K562 (cell line): ENCODE measurements around the gene XRCC5. TPM values are rescaled to one million over a fixed set of nuclear protein-coding genes. Genes with fewer than 3 reads are reported as not detected.

Experiments
- ATAC-seq: fragments of 200-7000 bp; cut with Tn5 transposase; 3 replicates; pipeline ENCODE4 v1.9.1; 2020; ENCODE audit warnings: moderate library complexity
- BruUV-seq: library from RNA; stranded (reverse); fragments of 400-500 nt; replicated peaks from 2 replicates; lab custom pipeline; 2021; lab: Mats Ljungman, UMichigan
- CTCF ChIA-PET: fragments of 300-600 bp; formaldehyde crosslinking; extraction: SDS; loops from one replicate; lab custom pipeline; 2021; ENCODE audit warnings: low intra/inter-chr PET ratio; lab: Yijun Ruan, JAX
- POLR2A ChIA-PET: fragments of 300-600, 350-650 bp; sonication (Branson Sonifier 250); formaldehyde crosslinking; extraction: SDS; loops from one replicate; lab custom pipeline; 2021; ENCODE audit warnings: antibody characterized with exemption, inconsistent platforms; lab: Yijun Ruan, JAX
- DNase-seq, 4 experiments: peaks; one replicate each; pipeline versions ENCODE4 v3.0.0 to v3.0.0-alpha.2; 2011 to 2018; ENCODE audit warnings: low spot score in 3 of 4, mixed read lengths in 3 of 4; ENCODE audit errors: extremely low read depth in 1 of 4
- FAIRE-seq: peaks from 2 replicates; lab custom pipeline; 2011; peaks lifted over from hg19 to GRCh38; lab: Jason Lieb, UNC
- H2AFZ ChIP-seq: 2 replicates; pipeline ENCODE4 v1.6.0; 2011; ENCODE audit warnings: low read depth, low read length, control low read depth, inconsistent platforms
- H3K27ac ChIP-seq: fragments of 200-600 bp; 3 replicates; pipeline ENCODE4 v1.8.0; 2011; ENCODE audit warnings: low read depth, mild to moderate bottlenecking, control low read depth, inconsistent platforms, low read length, moderate library complexity, mixed read lengths; ENCODE audit errors: extremely low read depth
- H3K27me3 ChIP-seq, 2 experiments: fragments of 300-600 bp in 1 of 2; 2 replicates in 1 of 2; 3 replicates in 1 of 2; pipeline versions ENCODE4 v1.6.0 to v1.8.0; 2011; ENCODE audit warnings: inconsistent platforms in 2 of 2, low read length in 2 of 2, mild to moderate bottlenecking in 1 of 2, mixed read lengths in 1 of 2, moderate library complexity in 1 of 2; ENCODE audit not compliant: control insufficient read depth in 2 of 2, insufficient read depth in 2 of 2
- H3K36me3 ChIP-seq: fragments of 300-600 bp; 3 replicates; pipeline ENCODE4 v1.8.0; 2011; ENCODE audit warnings: mild to moderate bottlenecking, low read length, inconsistent platforms; ENCODE audit not compliant: control insufficient read depth, insufficient read depth
- H3K4me1 ChIP-seq, 2 experiments: fragments of 200-600 bp in 1 of 2; replicated peaks in 1 of 2; 2 replicates in 1 of 2; 3 replicates in 1 of 2; pipeline versions ENCODE4 v1.5.1 to v1.8.0; 2011; ENCODE audit warnings: inconsistent platforms in 2 of 2, low read length in 2 of 2, mild to moderate bottlenecking in 1 of 2, mixed read lengths in 1 of 2, moderate library complexity in 1 of 2; ENCODE audit not compliant: control insufficient read depth in 2 of 2, insufficient read depth in 2 of 2
- H3K4me2 ChIP-seq: 2 replicates; pipeline ENCODE4 v1.6.1; 2011; ENCODE audit warnings: low read length, control low read depth, inconsistent platforms, mixed read lengths; ENCODE audit not compliant: insufficient read depth
- H3K4me3 ChIP-seq: fragments of 200-600 bp; sonication (generic), shearing (Covaris generic); 2 replicates; pipeline ENCODE4 v1.5.1; 2016; ENCODE audit warnings: control low read depth, inconsistent platforms
- H3K79me2 ChIP-seq: fragments of 200-600 bp; 3 replicates; pipeline ENCODE4 v1.8.0; 2011; ENCODE audit warnings: low read length, inconsistent platforms; ENCODE audit not compliant: control insufficient read depth, insufficient read depth
- H3K9ac ChIP-seq, 2 experiments: 2 replicates each; pipeline versions ENCODE4 v1.6.0 to v1.6.1; 2011; ENCODE audit warnings: low read depth in 2 of 2, low read length in 2 of 2, control low read depth in 1 of 2, inconsistent platforms in 1 of 2, mild to moderate bottlenecking in 1 of 2, mixed read lengths in 1 of 2; ENCODE audit not compliant: insufficient read depth in 1 of 2
- H3K9me1 ChIP-seq: one replicate; pipeline ENCODE4 v1.6.0; 2011; ENCODE audit warnings: inconsistent platforms, mild to moderate bottlenecking, low read length, moderate library complexity; ENCODE audit not compliant: control insufficient read depth, insufficient read depth
- H3K9me3 ChIP-seq: replicated peaks from 2 replicates; pipeline ENCODE4 v1.5.1; 2011; ENCODE audit warnings: low read depth, low read length, inconsistent platforms; ENCODE audit not compliant: control insufficient read depth, insufficient read depth
- H4K20me1 ChIP-seq: replicated peaks from 2 replicates; pipeline ENCODE4 v1.6.1; 2011; ENCODE audit warnings: low read length, inconsistent platforms, mixed read lengths; ENCODE audit not compliant: control insufficient read depth, insufficient read depth
- ATF6 ChIP-seq: sonication (generic); formaldehyde crosslinking; IDR thresholded peaks from 2 replicates; pipeline ENCODE4 v1.4.0; 2020; ENCODE audit warnings: mild to moderate bottlenecking, missing genetic modification reagents
- MEIS2 ChIP-seq: fragments of 450-650 bp; IDR thresholded peaks from 2 replicates; pipeline ENCODE4 v1.6.1; 2014; ENCODE audit warnings: mild to moderate bottlenecking; ENCODE audit not compliant: partially characterized antibody
- POLR2B ChIP-seq: fragments of 450-650 bp; IDR thresholded peaks from 2 replicates; pipeline ENCODE4 v1.6.1; 2018; ENCODE audit warnings: low read depth; ENCODE audit not compliant: partially characterized antibody
- WGBS: fragments of 100-300 bp; shearing (Covaris generic); methylation state at CpG from one replicate; pipeline ENCODE4 v1.1.6; 2016; ENCODE audit warnings: low coverage, mixed read lengths; ENCODE audit not compliant: insufficient coverage; ENCODE audit errors: missing lambda C conversion rate; 5-methylcytosine and 5-hydroxymethylcytosine counted together
- in situ Hi-C: fragments of 300-500 bp; cut with MboI; formaldehyde crosslinking; loops from 4 replicates; pipeline ENCODE4 v1.15.0; 2018; ENCODE audit warnings: inconsistent platforms, mixed read lengths
- intact Hi-C: fragments of 100-400 bp; cut with micrococcal nuclease; formaldehyde crosslinking; loops from 2 replicates; pipeline ENCODE4 v1.14.2; 2022
- polyA plus RNA-seq, 8 experiments: library from polyadenylated mRNA; depleted of rRNA in 4 of 8; stranded (reverse) in 5 of 8; unstranded in 3 of 8; fragments of >200 nt; fragmentation: Nextera tagmentation in 2 of 8; fragmentation: Illumina TruSeq in 1 of 8; extraction: Ambion mirVana in 2 of 8; extraction: Trizol in 1 of 8; gene quantifications; 2 replicates each; pipeline versions ENCODE4 v1.2.1 to v1.2.3, GENCODE V29; 2011 to 2014; ENCODE audit warnings: inconsistent platforms in 1 of 8, missing spikeins in 1 of 8
- total RNA-seq, 7 experiments: library from RNA; depleted of rRNA in 6 of 7; stranded (reverse); fragments of >200 nt in 6 of 7; fragmentation: Illumina TruSeq in 2 of 7; extraction: Trizol in 2 of 7; gene quantifications; 2 replicates each; pipeline versions ENCODE4 v1.2.1 to v1.2.3, GENCODE V29; 2011 to 2021; ENCODE audit warnings: low replicate concordance in 1 of 7

XRCC5 gene
- total and polyA plus RNA-seq, 9 of the 15 experiments (the other 6 are each of a cell fraction or from before 2014, with no cell fraction given): 168 to 551 (median 297) TPM

- 0% methylated on average over 1 of the region's 1 CpG for WGBS
- Histone ChIP-seq H2AFZ (no peak overlapping the region), H3K4me2 (peak overlapping the region; percentile 84), H3K27me3 (no peaks in the 10 kb centered on the region), H3K9ac (peak overlapping the region in 1 of 2 experiments; percentile 93; a peak in 2 of 4 replicates), H3K36me3 (peaks cover 49% of the 10 kb centered on the region), H4K20me1 (peaks cover 5% of the 10 kb centered on the region; the same call in 1 of the 2 replicates), H3K9me1 (no peaks in the 10 kb centered on the region), H3K79me2 (peaks cover 52% of the 10 kb centered on the region), H3K27ac (no peak overlapping the region; the same call in 2 of the 3 replicates), H3K4me1 (peaks cover 5 to 17% of the 10 kb centered on the region in 2 experiments; a peak in 4 of 5 replicates), H3K4me3 (peak overlapping the region; percentile 71), H3K9me3 (no peaks in the 10 kb centered on the region)
- DNase-seq (no peak), ATAC-seq (no peak), FAIRE-seq (no peak)
- intact Hi-C loops (no loop called here), in situ Hi-C loops (no loop called here)
- CTCF ChIA-PET: no interaction called here
- POLR2A ChIA-PET: interaction anchor here (1.1 kb wide), 1 partner anchor 8 kb away, joined by 4 read pairs; no protein-coding TSS in a partner anchor
- TF ChIP-seq MEIS2 (no peak), POLR2B (no peak), ATF6 (CRISPR knock-in tag) (no peak)
- BruUV-seq: no TSS peak
Observed at GRCh38 chr2:216110620-216111019, 1.5 kb downstream of the XRCC5 start.
